Stimulated activated CD8-positive, alpha-beta memory T cell treated with anti-CD3 and anti-CD28 coated beads, Interleukin-2, amount 100 ng/mL, for 48 hours (primary cell): Measurements from ENCODE around the gene ABCD1.

Experiments used
- DNase-seq, 2 donors: peaks; one replicate each; pipeline ENCODE4 v3.0.0-alpha.2; 2020; ENCODE audit warnings: low read depth in 2 of 2

ABCD1 gene

GRCh38 chrX:153791104-153791852 is 66.6 kb downstream of the ABCD1 start:
- no peak for DNase-seq

- no peak for DNase-seq
These were observed 67.7 kb downstream of the ABCD1 start for GRCh38 chrX:153792368-153792767.

GRCh38 chrX:153793291-153793690 is 68.6 kb downstream of the ABCD1 start:
- no peak for DNase-seq
